Osteoblast (primary cell): ENCODE data around the gene CDC42SE2. TPM values are rescaled to one million over a fixed set of nuclear protein-coding genes. Genes with fewer than 3 reads are reported as not detected.
"Not testable (repeated sequence)": the region's sequence is repeated elsewhere in the genome, so short reads cannot be mapped to it uniquely, and the experiment has no call there.

ENCODE experiments used
- DNase-seq: peaks from one replicate; pipeline ENCODE4 v3.0.0; 2011; ENCODE audit warnings: low spot score, mixed read lengths; ENCODE audit not compliant: insufficient read length; ENCODE audit errors: missing footprints
- H2AFZ ChIP-seq: 2 replicates; pipeline ENCODE4 v1.6.0; 2011; ENCODE audit warnings: mild to moderate bottlenecking, low read length
- H3K27ac ChIP-seq: 2 replicates; pipeline ENCODE4 v1.5.1; 2011; ENCODE audit warnings: mild to moderate bottlenecking, low read depth, low read length, moderate library complexity
- H3K27me3 ChIP-seq: 2 replicates; pipeline ENCODE4 v1.6.0; 2012; ENCODE audit warnings: mild to moderate bottlenecking, control low read depth, inconsistent platforms, low read length, moderate library complexity; ENCODE audit not compliant: insufficient read depth
- H3K36me3 ChIP-seq: 2 replicates; pipeline ENCODE4 v1.5.1; 2011; ENCODE audit warnings: mild to moderate bottlenecking, low read length, control low read depth, moderate library complexity; ENCODE audit not compliant: insufficient read depth
- H3K4me1 ChIP-seq: 2 replicates; pipeline ENCODE4 v1.5.1; 2011; ENCODE audit warnings: mild to moderate bottlenecking, low read length, control low read depth, moderate library complexity; ENCODE audit not compliant: insufficient read depth
- H3K4me2 ChIP-seq: 2 replicates; pipeline ENCODE4 v1.6.0; 2011; ENCODE audit warnings: mild to moderate bottlenecking, low read length; ENCODE audit not compliant: insufficient read depth
- H3K4me3 ChIP-seq: fragments of 200-600 bp; sonication (generic); 3 replicates; pipeline ENCODE4 v1.5.1; 2012; ENCODE audit warnings: mild to moderate bottlenecking, low read length, inconsistent platforms; ENCODE audit not compliant: insufficient read depth
- H3K79me2 ChIP-seq: 2 replicates; pipeline ENCODE4 v1.6.0; 2012; ENCODE audit warnings: mild to moderate bottlenecking, low read length, control low read depth, inconsistent platforms; ENCODE audit not compliant: insufficient read depth
- H3K9me3 ChIP-seq: 2 replicates; pipeline ENCODE4 v1.5.1; 2011; ENCODE audit warnings: low read depth, low read length, control low read depth
- H4K20me1 ChIP-seq: 2 replicates; pipeline ENCODE4 v1.6.0; 2012; ENCODE audit warnings: mild to moderate bottlenecking, low read length, control low read depth; ENCODE audit not compliant: insufficient read depth
- CTCF ChIP-seq: IDR thresholded peaks from 2 replicates; pipeline ENCODE4 v1.5.1; 2011; ENCODE audit warnings: mild to moderate bottlenecking, low read depth, low read length, moderate library complexity; ENCODE audit errors: extremely low read depth
- total RNA-seq: library from RNA; depleted of rRNA; stranded (reverse); fragments of >200 nt; gene quantifications from 2 replicates; pipeline ENCODE4 v1.2.3, GENCODE V29; 2012

Gene CDC42SE2
- total RNA-seq, 1 donor, result 22.8 TPM

DNA sequence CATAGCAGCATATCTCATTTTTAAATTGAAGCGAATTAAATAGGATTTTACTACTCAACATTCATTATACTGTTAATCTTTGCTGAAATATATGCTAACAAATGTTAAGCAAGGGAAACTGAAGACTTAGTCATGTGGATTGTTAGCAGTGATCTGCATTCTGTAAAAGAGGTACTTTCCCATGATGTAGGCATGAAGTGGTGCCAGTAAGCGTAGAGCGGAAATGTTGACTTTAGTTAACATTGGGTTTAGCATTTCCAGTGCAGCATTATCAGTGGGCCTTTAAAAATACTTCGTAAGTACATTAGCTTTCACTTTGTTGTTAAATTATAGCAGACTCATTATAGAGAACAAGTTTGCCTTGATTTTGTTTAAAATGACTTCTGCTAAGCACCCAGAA, 130.3 kb downstream of the CDC42SE2 start:
- Histone ChIP-seq H3K79me2 (no peaks in the 10 kb centered on the region), H3K27ac (peak overlapping the region; percentile 69), H3K4me3 (no peak overlapping the region), H3K9me3 (no peaks in the 10 kb centered on the region), H4K20me1 (no peaks in the 10 kb centered on the region), H3K4me1 (peaks cover 18% of the 10 kb centered on the region), H3K4me2 (peak overlapping the region; percentile 32), H2AFZ (no peak overlapping the region), H3K36me3 (peaks cover 6% of the 10 kb centered on the region), H3K27me3 (no peaks in the 10 kb centered on the region)
- no peak for DNase-seq
- TF ChIP-seq CTCF, result no peak

DNA sequence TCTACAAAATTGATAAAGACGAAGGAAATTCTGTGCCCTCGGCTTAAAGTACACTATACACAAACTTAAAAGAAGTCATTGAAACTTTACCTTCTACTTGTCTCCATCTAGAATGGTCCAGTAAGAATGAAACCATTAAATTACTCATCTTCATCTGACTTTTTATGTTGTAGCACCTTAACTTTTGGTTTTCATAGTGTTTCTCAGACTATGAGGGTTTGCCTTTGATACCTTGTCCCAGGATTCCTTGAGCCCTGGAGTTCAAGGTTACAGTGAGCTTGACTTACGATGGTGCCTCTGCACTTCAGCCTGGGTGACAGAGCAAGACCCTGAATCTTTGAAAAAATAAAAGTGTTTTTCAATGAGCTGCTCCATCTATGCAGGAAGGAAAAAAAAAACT, 132.2 kb downstream of the CDC42SE2 start:
- Histone ChIP-seq H4K20me1 (no peaks in the 10 kb centered on the region), H3K79me2 (no peaks in the 10 kb centered on the region), H3K9me3 (no peaks in the 10 kb centered on the region), H3K4me1 (peaks cover 18% of the 10 kb centered on the region), H3K4me3 (no peak overlapping the region), H3K4me2 (no peak overlapping the region), H3K36me3 (peaks cover 6% of the 10 kb centered on the region), H3K27me3 (no peaks in the 10 kb centered on the region), H3K27ac (no peak overlapping the region), H2AFZ (no peak overlapping the region)
- TF ChIP-seq CTCF, result no peak
- no peak for DNase-seq

DNA sequence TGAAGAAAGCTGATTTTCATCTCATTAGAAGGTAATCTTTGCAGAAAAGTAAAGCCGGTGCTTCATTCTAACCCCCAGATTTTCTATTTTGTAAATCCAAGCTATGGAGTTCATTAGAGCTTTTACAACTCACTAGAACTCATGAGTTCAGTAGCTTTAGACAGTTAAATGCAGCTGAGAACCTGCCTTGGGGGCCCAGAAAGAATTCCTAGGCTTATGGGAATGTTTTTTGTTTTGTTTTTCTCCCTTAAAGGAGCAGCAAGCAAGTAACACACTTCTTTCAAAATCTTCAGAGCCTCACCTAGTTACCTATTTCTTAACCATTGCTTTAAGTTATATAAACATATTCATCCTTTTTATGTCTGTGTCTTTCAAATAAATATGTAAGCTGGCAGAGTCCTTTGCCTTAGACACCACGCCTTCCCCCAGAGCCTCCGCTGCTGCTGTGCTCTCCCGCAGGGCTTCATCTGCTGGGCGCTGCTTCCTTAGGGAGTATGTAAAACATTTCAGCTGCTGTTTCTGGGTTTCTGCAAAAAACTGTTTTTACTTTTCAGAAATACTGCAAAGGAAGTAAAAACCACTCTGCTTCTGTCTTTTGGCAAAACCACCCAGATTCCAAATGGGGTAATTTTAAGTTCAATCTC, 132.9 kb downstream of the CDC42SE2 start:
- Histone ChIP-seq H2AFZ (no peak overlapping the region), H4K20me1 (no peaks in the 10 kb centered on the region), H3K79me2 (no peaks in the 10 kb centered on the region), H3K4me1 (peaks cover 18% of the 10 kb centered on the region), H3K27me3 (no peaks in the 10 kb centered on the region), H3K36me3 (peaks cover 7% of the 10 kb centered on the region), H3K27ac (no peak overlapping the region), H3K9me3 (no peaks in the 10 kb centered on the region), H3K4me3 (no peak overlapping the region), H3K4me2 (no peak overlapping the region)
- no peak for DNase-seq
- TF ChIP-seq CTCF, result no peak

DNA sequence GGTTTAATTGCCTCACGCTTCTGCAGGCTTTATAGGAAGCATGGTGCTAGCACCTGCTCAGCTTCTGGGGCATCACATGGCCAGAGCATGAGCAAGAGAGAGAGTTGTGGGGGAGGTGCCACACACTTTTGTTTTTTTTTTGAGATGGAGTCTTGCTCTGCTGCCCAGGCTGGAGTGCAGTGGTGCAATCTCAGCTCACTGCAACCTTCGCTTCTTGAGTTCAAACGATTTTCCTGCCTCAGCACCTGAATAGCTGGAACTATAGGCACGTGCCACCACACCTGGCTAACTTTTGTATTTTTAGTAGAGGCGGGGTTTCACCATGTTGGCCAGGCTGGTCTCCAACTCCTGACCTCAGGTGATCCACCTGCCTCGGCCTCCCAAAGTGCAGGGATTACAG, 135.2 kb downstream of the CDC42SE2 start:
- not testable (repeated sequence) for H3K27me3 ChIP-seq, H4K20me1 ChIP-seq, H3K4me1 ChIP-seq, H3K4me3 ChIP-seq, DNase-seq, H3K79me2 ChIP-seq, H2AFZ ChIP-seq, H3K27ac ChIP-seq, H3K9me3 ChIP-seq, H3K4me2 ChIP-seq
- peaks cover 11% of the 10 kb centered on the region for H3K36me3 ChIP-seq
